Measurements from ENCODE around the gene TFEC.
A peak's percentile ranks its signal among the peaks of the same experiment; 100 is the strongest.
"Not testable (repeated sequence)": the region's sequence is repeated elsewhere in the genome, so short reads cannot be mapped to it uniquely, and the experiment has no call there.

The TFEC gene

DNA sequence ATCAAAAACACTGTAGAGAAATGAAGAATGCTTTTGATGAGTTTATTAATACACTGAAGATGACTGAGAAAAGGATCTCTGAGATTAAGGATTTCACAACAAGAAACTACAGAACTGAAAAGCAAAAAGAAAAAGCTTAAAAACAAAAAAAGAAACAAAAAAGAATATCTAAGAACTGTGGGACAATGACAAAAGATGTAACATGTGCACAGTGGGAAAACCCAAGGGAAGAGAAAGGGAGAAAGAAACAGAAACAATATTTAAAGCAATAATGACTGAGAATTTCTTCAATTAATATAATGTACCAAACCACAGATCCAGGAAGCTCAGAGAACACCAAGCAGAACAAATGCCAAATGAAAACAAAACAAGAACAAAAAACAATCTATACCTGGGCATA, 42.2 kb downstream of the TFEC start:
- no peak for DNase-seq (ENCODE audit: low read depth)

DNA sequence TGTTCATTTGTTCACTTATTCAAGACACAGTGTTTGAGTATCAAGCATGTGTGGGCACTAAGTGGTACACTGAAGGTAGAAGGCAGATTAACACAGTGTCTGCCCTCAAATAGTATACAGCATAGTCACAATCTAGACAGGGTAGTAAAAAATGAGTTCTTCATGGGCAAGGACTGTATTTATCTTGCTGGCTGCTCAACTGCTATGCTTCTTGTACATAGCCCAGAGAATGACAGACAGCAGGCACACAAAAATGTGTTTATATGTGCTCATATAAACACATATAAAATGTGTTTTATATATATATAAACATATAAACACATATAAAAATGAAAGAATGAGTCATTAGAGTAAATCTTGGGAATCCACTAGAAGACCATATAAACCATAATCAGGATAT, 43.1 kb downstream of the TFEC start:
- DNase-seq (ENCODE audit: low read depth) = no peak

DNA sequence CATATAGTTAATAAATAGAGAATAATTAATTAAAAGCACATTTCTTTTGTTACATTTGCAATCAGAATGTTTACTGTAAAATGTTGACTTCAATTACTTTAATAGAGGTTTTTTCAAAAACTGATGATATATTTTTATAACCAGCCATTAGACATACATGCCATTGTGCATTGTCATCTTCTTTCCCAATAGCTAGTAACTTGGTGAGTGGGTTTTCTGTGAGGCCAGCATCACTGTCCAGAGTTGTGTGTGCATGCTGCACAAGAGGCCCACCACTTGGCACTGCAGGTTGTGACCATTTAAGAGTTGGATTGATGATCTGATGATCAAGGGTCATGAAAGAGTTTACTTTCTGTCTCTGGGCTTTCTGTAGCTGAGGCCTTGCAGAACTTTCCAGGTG, 46.5 kb downstream of the TFEC start:
- DNase-seq (ENCODE audit: low read depth) = no peak

DNA sequence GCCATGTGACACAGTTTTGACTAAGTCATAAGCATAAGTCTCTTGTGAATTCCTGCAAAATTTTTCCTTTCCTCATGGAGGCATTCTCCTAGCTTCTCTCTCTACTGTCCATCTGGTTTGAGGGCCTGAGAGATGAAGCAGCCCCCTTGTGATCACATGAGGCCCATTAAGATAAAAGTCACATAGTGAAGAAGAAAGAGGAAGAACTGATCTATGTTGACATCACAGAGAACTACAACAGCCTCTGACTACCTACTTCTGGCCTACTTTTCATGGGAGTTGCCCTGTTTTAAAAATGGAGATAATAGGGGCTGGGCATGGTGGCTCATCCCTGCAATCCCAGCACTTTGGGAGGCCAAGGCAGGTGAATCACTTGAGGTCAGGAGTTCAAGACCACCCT, 50.4 kb downstream of the TFEC start:
- DNase-seq (ENCODE audit: low read depth) = no peak

DNA sequence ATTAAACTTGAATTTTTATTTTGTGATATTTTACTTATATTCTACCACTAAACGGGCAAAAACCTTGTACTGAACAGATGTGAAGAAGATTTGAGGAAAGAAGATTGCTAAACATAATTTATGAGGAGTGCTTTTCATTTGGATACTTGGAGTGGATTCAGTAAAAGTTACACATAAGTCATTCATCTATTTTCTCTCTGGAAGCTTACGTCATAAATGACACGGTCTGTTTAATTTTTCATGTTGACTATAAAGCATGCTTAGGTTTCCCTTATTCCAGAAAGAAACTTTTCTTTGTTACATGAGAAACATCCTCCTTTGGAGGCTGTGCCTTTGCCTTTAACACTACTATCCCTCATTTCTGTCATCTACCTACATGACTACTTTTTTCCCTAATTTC, 53.9 kb downstream of the TFEC start:
- no peak for DNase-seq (ENCODE audit: low read depth)

DNA sequence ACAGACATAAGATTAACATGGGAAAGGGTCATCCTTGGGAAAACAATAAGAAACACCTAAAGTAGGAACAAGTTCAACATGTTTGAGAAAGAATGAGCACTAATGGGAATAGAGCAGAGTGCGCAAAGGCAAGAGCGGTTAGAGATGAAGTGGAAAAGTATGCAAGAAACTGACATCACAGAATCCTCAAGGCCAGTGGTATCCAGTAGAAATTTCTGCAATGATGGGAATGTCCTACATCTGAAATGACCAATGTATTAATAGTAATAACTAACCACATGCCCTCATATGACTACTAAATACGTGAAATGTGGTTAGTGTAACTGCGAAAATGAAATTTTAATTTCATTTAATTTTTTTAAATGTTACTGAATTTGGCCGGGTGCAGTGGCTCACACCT, 54.8 kb downstream of the TFEC start:
- DNase-seq (ENCODE audit: low read depth) = no peak

DNA sequence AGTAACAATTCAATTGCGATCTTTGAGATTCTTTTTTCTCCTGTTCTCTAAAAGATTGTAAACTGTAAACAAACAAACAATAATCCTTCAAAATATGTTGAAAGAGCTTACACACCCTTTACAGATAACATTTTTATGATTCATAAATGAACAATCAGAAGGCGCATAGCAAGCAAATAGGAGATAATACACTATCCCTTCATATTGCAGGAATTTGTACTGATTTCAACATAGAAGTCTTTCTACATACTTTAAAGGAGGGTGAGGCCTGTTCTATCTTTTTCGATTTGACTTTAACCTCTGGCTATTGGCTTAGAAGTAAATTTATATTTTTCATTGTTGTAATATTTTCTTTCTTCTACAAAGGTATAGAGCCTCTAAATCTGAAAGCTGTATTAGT, 57.2 kb downstream of the TFEC start:
- DNase-seq (ENCODE audit: low read depth) = no peak

DNA sequence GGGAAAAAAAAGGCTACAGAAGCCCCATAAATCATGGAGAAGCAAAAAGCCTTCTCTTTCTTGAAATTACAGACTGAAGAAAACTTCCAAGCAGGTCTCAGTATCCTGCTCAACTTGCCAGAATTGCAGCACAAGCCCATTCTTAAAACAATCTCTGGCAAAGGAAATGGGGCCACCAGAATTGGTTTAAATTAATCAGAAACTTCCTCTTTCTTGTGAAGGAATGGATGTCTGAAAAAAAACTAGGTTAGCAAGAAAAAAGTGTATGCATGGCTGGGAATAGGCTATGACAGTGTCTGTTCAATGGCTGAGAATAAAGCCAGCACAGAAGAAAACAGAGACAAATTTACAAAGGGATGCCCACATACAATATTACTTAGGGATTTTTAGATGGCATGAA, 59.1 kb downstream of the TFEC start:
- DNase-seq (ENCODE audit: low read depth) = no peak

DNA sequence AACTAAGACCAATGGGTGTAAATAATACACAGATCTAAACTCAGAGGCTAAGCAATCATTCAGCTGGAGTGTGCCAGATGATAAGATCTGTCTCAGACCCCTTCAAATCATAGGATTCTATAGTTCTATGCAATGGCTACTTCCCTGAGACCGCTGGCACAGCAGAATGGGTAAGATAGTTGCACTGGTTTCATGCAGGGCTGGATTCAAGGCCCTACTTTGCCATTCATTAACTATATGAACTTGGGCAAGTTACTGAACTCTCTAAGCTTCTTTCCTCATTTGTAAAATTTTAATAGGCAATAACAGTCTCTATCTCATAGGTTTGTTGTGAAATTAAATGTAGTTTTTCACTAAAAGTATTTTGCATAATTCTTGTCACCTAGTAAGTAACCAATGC, 62.0 kb downstream of the TFEC start:
- no peak for DNase-seq (ENCODE audit: low read depth)

DNA sequence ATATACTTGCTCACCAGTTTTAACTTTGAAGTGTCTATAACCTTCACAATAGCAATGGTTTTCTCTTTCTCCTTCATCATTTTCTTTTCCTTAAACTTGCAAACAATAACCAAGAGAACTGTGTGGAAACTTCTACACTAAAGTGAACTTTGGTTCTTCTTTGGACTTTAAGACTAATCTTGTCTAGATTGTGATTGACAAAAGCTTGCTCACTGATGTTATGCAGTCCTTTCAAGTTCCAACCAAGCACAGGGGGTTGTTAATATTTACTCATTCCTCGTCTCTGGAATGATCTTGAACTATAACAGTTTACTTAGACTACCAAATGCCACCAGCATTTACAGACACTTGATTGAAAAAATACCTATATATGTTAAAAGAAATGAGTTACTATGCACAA, 62.4 kb downstream of the TFEC start:
- DNase-seq (ENCODE audit: low read depth) = no peak

DNA sequence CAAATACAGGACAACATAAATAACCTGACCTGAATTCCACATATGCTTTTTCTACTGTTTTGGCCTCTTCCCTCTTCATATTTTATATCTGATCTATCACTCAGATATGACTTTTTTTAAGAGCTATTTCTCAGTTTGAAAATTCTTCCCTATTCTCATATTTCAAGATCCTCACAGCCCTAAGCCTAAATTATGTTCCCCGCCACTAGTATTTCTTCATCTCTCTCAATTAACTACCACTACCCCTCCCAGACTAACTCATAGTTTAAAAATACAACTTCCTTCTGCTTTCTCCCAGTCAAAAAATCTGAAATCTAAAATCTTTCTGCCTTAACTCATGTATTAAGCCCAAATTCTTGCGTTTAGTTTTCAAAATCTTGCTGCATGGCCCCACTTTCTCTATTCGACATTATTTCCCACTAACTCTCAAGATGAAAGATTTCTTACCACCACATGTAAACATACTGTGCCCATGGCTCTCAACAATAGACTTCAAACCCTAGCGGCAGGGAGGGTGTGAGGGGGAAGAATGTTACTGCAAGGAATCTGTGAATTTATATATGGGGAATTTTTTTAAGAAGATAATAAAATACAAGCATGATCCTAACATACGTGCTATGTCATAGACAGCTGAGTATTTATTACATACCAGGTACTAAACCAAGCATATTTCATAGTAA, 64.6 kb downstream of the TFEC start:
- DNase-seq (ENCODE audit: low read depth) = no peak

DNA sequence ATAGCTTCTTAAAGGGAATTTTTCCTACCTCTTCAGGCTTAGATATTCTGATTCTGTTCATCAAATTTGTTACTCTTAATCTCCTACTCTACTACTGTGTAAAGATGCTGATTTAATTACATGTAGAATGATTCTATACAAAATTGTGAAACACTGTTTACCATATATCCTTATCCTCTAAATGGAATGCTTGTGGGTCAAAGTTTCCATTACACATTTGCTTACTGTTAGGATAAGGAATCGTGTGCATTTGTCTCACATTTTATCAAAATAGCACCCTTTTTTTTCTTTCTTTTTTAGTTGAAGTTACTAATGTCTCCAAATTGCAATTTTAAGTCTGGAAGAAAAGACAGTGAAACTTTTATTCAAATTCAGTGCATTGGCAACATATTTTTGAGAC, 65.3 kb downstream of the TFEC start:
- DNase-seq (ENCODE audit: low read depth) = no peak

DNA sequence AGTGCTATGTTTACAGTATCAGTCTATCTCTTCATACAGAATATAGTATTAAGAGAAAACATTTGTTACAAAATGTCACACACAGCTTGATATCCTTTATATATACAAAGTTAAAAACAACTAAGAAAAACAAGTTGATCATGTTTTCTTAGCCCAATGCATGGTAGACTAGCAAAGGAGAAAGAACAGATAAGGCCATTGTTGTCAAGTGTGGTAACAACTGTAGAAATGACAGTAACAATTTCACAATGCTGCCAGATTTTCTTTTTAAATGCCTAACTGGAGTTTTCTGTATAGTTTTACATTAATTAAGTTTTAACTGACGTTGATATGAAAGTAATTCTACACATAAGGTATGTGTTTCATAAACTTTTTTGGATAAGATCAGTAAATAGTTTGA, 65.8 kb downstream of the TFEC start:
- DNase-seq (ENCODE audit: low read depth) = no peak

DNA sequence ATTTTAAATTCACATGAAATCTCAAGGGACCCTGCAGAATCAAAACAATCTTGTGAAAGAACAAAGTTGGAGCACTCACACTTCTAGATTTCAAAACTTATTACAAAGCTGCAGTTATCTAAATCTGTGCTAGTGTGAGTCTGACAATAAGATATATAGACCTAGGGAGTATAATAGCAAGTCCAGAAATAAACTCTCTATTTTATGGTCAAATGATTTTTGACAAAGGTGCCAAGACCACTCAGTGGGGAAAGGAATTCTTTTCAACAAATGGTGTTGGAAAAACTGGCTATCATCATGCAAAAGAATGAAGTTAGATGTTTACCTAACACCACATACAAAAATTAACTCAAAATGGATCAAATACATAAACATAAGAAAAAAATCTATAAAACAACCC, 68.2 kb downstream of the TFEC start:
- no peak for DNase-seq (ENCODE audit: low read depth)

DNA sequence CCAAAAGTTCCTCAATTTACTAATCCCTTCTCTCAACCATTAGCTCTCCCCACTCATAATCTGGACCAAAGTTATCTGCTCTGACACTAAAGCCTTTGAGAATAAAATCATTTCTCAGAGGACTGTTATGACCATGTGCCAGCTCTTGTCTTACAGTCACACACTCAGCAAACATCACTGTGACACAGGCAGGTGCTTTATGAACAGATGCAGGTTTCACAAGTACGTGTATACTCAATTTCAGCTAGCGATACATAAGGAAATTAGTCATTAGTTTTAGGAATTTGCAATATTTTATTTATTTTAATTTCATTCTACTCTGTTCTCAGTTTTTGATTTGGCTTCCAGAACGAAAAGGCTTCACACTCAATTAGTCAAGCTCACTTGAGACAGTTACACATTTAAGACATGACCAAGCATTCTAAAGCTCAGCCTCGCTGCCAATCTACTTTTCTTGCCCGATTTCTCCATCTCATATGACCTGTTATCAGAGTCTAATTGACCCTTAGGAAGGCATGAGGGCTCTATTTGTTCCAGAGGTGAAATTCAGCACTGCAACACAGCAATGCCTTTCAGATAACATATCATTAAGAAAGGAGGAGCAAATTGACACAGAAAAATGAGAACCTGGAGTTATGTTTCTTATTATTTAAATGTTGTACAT, 76.8 kb downstream of the TFEC start:
- no peak for DNase-seq (ENCODE audit: low read depth)

DNA sequence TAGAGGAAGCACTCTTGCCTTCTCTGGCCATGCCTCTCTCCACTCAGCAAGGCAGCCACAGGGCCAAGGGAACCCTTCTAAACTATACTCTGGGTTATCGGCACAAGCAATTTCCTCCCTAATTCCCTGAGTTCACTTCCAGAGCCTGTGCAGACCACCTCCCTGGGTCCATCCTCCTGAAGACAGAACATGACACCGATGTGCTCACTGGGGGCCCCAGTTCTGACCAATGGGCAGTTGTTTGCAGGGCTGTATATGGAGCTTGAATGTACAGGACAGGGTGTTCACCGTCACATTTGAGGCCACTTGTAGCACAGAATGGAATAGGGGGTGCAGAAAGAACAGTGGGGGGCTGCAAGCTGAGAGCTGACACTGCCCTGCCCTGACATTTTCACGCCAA, 77.7 kb downstream of the TFEC start:
- DNase-seq (ENCODE audit: low read depth) = no peak

DNA sequence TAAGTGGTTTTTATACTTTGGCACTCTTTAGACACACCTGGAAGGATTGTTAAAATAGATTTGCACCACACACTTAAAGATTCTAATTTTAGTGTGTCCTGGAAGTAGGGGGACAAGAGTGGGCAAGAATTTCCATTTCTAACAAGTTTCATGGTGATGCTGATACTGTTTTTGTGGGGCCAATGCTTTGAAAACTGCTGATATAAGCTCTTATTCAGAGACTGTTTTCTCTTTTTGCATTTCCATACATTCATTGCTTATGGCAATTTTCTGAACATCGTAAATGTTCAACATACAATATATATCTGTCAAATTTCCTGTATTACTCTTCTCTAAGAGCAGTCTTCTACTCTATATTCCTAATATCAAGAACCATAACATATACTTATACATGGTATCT, 79.0 kb downstream of the TFEC start:
- no peak for DNase-seq (ENCODE audit: low read depth)

DNA sequence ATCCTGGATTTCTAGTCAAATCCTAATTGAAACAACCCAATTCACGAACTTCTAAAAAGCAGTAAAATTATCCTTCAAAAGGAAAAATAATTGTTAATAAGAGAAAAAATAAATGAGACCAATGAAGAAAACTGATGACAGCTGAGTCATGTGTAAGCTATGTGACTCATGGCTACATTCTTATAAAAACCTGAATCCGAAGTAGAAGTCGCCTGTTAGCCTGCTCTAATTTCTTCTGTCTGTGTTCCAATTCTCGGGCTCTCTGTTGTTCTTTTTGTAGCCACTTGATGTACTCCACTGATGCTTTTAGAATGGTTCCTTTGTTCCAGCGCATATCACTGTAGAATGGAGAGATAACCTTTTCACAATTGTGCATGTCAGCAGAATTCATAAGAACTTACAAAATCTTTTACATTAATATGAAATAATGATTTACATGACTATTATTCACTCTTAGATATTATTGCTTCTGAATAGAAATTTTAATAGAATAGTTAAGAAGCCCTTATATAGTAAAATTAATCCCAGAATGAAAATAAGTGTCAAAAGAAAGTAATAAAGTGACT, 88.8 kb downstream of the TFEC start:
- peak; percentile 14 for DNase-seq (ENCODE audit: low read depth)

DNA sequence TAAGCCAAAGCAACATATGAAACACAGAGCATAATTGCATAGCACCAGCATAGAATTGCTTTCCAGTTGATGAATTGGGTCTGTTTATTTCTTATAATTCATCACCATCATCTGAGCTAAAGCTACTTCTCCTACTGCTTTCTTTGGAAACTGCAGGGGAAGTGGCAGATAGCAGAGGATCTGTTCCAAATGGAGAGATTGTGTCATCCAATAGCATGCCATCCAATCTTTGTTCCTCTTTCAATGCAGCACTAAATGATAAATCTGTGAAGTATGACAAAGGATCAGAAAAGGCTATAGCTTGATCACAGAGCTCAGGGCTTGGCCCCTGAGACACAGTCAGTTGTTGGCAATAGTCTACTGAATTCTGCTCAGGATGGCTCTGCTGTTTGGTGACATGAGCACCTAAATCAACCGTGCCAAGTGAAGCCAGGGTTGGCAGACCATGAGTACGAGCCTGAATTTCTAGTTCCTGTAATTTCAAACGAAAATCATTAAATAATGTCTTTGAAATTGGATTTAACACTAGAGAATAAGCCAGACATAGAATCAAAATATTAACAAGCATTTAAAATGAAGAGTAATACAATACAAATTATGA, 90.0 kb downstream of the TFEC start:
- no peak for DNase-seq (ENCODE audit: low read depth)

DNA sequence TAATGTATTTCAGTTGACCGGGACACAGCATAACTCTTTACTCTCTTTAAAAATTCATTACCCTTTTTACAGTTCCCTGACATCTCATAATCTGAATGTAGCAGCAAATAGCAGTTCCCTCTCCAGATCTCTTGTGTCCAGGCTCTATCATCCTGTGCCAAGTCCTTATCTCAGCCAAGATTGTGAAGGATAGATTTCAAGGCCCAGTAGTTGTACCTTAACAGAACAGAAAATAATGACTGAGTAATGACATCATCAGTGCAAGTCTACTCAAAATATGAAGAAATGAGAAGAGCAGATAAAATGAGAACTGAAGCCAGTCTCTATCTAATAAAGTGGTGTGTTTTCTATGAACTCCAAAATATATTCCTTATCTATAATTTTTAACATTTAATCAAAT, 92.6 kb downstream of the TFEC start:
- no peak for DNase-seq (ENCODE audit: low read depth)

DNA sequence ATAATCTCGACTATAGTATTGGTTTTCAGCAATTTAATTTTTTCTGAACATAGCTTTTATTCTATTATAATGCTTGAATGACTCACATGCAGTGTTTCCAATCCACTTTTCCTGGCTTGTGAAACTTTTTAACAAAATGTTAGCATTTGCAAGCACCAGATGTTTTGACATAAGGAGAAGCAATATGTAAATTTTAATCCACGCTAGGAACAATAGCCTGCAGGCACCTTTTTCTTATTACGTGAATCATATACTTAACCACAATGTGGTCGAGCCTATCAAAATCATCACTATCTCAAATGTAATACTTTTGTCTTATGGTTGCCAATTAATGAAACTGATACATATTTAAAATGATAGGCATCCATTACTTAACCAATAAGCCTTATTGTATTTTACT, 97.1 kb downstream of the TFEC start:
- no peak for DNase-seq (ENCODE audit: low read depth)

DNA sequence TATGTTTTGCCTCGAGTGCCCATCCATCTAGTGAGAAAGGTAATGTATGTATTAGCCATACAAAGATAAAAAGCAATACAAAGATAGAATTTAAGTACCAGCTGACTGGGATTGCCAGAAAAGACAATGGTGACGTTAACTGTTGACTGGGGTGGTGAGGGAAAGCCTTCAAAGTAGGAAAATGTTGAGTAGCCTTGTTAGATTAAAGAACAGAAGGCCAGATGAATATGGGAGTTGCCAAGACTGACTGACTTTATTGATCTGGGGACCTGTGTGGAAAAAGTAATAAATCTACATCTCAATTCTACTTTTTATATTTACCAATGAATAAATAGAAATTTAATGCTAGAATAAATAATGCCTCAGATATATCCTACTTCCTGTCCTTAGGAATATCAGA, 97.7 kb downstream of the TFEC start:
- DNase-seq (ENCODE audit: low read depth) = no peak

DNA sequence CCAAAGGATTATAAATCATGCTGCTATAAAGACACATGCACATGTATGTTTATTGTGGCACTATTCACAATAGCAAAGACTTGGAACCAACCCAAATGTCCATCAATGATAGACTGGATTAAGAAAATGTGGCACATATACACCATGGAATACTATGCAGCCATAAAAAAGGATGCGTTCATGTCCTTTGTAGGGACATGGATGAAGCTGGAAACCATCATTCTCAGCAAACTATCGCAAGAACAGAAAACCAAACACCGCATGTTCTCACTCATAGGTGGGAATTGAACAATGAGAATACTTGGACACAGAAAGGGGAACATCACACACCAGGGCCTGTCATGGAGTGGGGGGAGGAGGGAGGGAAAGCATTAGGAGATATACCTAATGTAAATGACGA, 100.4 kb downstream of the TFEC start:
- DNase-seq (ENCODE audit: low read depth) = not testable (repeated sequence)

DNA sequence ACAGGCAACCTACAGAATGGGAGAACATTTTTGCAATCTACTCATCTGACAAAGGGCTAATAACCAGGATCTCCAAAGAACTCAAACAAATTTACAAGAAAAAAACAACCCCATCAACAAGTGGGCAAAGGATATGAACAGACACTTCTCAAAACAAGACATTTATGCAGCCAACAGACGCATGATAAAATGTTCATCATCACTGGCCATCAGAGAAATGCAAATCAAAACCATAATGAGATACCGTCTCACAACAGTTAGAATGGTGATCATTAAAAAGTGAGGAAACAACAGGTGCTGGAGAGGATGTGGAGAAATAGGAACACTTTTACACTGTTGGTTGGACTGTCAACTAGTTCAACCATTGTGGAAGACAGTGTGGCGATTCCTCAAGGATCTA, 100.8 kb downstream of the TFEC start:
- DNase-seq (ENCODE audit: low read depth) = not testable (repeated sequence)
